GM13976 (cell line): Measurements from ENCODE around the gene ANO4.
"Not testable (repeated sequence)": the region's sequence is repeated elsewhere in the genome, so short reads cannot be mapped to it uniquely, and the experiment has no call there.

Source experiments
- DNase-seq: peaks from one replicate; pipeline ENCODE4 v3.0.0; 2012; ENCODE audit warnings: low spot score
- CTCF ChIP-seq: IDR thresholded peaks from 2 replicates; pipeline ENCODE4 v1.5.1; 2012; ENCODE audit warnings: borderline replicate concordance, mild to moderate bottlenecking; ENCODE audit not compliant: insufficient read depth; ENCODE audit errors: extremely low read depth, missing control alignments, control extremely low read depth
- in situ Hi-C: fragments of 300-500 bp; cut with MboI; formaldehyde crosslinking; loops from one replicate; pipeline ENCODE4 v1.12.0; 2022; ENCODE audit warnings: low sequenced_read_pairs, mixed read lengths, inconsistent platforms; ENCODE audit not compliant: unreplicated experiment

ANO4 gene

GRCh38 chr12:101050631-101051030 lies 256.1 kb downstream of the ANO4 start:
- DNase-seq = no peak
- in situ Hi-C loops = no loop called here

DNA sequence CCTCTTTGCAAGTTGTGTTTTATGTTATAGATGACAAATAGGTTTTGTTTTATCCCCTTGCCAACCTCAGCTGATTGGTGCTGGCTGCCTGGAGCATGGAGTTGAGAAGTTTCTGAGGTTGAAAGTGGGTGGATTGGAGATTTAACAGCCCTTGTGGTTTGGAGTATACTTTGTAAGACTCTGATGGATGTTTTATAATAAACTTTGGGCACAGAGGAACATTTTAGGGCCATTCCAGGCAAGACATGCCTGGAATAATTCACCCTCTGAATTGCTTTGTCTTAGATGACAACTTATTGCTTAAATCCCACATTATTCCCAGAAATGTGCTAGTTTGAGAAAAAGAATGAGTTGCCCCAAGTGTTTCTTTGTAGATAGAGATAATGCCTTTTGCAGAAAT lies 256.6 kb downstream of the ANO4 start:
- TF ChIP-seq CTCF = no peak
- no peak for DNase-seq
- in situ Hi-C loops = no loop called here

More at GRCh38 chr12:101050631-101051030, 256.1 kb downstream of the ANO4 start:
- no peak for TF ChIP-seq CTCF

DNA sequence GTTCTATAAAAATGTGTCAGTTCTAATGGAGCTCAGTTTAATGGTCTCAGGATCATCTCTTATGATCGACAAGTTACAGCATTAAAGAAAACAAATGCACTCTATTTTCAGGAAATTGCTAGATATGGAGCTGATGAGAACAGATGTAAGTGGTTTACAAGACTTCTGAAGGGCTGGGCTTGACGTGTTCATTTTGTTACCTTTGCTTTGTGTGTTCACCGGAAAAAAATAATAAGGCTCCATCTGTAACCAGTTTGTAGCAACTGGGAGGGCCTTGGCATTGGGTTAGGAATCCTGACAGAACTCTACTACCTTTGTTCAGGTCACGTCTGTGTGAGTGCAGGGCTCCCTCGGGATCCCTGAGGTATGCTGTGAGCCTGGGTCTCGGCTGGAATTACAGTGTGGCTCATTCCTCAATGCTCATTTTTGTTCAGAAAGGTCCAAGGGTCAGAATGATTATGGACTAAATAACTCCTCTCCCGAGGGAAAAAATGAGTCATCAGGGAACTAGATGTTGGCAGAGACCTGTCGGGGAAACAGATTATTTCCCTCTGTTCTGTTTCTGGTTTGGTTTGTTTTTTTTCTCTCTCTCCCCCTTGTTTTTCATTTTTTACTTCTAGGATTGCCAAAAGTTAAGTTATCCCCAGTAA lies 257.4 kb downstream of the ANO4 start:
- no peak for DNase-seq
- no peak for TF ChIP-seq CTCF
- in situ Hi-C loops = no loop called here

- no peak for DNase-seq
- TF ChIP-seq CTCF = no peak
- in situ Hi-C loops = no loop called here
Measured at GRCh38 chr12:101053203-101053602, 258.6 kb downstream of the ANO4 start.

DNA sequence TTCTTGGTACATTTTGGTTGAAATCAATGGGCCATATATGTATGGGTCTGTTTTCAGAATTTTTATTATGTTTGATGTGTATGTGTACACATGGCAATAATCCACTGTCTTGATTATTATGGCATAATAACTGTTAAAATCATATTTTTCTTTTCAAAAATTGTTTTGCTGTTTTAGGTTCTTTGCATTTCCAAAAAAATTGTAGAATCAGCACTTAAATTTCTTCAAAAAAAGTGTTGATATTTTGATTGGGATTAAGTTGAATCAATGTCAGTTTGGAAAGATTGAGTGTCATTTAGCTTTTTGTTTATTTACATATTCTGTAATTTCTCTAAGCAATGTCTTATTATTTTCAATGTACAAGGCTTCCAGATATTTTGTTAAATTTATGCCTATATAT lies 261.4 kb downstream of the ANO4 start:
- in situ Hi-C loops = no loop called here
- no peak for TF ChIP-seq CTCF
- no peak for DNase-seq

DNA sequence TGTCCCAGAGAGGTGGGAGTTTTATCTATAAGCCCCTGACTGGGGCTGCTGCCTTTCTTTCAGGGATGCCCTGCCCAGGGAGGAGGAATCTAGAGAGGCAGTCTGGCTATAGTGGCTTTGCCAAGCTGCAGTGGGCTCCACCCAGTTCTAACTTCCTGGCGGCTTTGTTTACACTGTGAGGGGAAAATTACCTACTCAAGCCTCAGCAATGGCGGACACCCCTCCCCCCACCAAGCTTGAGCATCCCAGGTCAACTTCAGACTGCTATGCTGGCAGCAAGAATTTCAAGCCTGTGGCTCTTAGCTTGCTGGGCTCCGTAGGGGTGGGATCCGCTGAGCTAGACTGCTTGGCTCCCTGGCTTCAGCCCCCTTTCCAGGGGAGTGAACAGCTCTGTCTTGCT lies 267.9 kb downstream of the ANO4 start:
- in situ Hi-C loops, DNase-seq: not testable (repeated sequence)

- TF ChIP-seq CTCF = no peak
- in situ Hi-C loops = no loop called here
- DNase-seq = no peak
Measured at GRCh38 chr12:101064721-101065120, 270.1 kb downstream of the ANO4 start.
